Astrocyte (in vitro differentiated cells and primary cell): ENCODE data around the gene USP15.

Experiments
- EZH2 ChIP-seq: IDR thresholded peaks from 2 replicates; pipeline ENCODE4 v1.6.1; 2012; ENCODE audit warnings: mild to moderate bottlenecking, low read length, inconsistent platforms; ENCODE audit not compliant: insufficient read depth
- TF ChIP-seq, protein P1 (sequence below): IDR thresholded peaks from 2 replicates; pipeline ENCODE4 v1.5.1; 2011; ENCODE audit warnings: low read depth, mild to moderate bottlenecking, inconsistent platforms, low read length, moderate library complexity; ENCODE audit not compliant: insufficient read depth

DNA sequence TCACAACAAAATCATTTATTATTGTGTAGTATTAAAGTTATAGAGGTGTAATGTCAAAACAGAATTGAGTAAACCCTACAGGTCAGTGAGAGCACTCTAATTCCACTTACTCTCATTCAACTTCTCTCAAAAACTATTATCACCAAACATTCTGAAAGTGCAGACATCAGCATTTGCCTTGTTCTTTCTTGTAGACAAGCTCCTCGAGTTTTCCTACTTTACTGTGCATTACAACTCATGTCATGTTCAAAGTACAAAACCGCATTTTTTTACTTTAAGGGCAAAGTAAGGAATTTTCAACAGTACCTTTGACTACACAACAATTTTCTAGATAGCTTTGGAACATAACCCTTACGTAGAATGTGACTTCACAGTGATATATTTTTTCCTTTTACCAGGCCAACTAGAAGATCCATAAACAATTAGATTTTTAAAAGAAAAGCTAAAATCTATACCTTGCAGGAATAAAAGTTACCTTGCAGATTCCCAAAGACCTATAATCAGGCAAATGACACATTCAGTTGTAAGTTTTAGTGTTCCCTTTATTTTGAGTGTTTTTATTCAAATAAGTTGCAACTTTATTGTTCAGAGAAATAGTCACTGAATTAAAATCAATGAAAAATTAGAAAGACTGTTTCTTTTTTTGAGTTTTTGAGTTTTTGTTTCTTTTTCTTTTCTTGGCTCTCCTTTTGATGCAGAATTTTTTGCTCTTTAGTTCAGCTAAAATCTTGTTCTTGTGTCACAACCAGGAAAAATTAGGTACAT is 12.7 kb upstream of the USP15 start:
- TF ChIP-seq, protein P1, sequence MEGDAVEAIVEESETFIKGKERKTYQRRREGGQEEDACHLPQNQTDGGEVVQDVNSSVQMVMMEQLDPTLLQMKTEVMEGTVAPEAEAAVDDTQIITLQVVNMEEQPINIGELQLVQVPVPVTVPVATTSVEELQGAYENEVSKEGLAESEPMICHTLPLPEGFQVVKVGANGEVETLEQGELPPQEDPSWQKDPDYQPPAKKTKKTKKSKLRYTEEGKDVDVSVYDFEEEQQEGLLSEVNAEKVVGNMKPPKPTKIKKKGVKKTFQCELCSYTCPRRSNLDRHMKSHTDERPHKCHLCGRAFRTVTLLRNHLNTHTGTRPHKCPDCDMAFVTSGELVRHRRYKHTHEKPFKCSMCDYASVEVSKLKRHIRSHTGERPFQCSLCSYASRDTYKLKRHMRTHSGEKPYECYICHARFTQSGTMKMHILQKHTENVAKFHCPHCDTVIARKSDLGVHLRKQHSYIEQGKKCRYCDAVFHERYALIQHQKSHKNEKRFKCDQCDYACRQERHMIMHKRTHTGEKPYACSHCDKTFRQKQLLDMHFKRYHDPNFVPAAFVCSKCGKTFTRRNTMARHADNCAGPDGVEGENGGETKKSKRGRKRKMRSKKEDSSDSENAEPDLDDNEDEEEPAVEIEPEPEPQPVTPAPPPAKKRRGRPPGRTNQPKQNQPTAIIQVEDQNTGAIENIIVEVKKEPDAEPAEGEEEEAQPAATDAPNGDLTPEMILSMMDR = no peak
- no peak for TF ChIP-seq EZH2
